GM19438 (cell line): ENCODE results near the gene CHRNA4.

ENCODE experiments used
- ATAC-seq: cut with Tn5 transposase; IDR thresholded peaks from one replicate; pipeline ENCODE4 v1.9.1; 2021; ENCODE audit warnings: low read depth; ENCODE audit not compliant: unreplicated experiment

CHRNA4 gene

DNA sequence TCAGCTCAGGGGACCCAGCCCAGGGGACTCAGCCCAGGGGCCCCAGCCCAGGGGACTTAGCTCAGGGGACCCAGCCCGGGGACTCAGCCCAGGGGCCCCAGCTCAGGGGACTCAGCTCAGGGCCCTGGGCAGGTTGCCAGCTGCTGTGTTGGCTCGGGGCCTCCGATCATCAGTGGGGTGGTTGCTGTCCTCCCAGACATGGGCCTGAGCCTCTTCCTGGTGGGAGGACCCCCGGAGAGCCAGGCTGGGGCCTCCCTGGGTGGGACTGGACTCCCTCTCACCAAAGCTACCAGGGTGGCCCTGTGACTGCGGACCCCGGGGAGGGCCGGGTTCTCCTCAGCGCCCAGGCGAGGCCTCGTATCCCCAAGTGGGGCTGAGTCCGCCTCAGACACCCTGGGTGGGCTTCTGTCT, 63.8 kb downstream of the CHRNA4 start:
- no peak for ATAC-seq

DNA sequence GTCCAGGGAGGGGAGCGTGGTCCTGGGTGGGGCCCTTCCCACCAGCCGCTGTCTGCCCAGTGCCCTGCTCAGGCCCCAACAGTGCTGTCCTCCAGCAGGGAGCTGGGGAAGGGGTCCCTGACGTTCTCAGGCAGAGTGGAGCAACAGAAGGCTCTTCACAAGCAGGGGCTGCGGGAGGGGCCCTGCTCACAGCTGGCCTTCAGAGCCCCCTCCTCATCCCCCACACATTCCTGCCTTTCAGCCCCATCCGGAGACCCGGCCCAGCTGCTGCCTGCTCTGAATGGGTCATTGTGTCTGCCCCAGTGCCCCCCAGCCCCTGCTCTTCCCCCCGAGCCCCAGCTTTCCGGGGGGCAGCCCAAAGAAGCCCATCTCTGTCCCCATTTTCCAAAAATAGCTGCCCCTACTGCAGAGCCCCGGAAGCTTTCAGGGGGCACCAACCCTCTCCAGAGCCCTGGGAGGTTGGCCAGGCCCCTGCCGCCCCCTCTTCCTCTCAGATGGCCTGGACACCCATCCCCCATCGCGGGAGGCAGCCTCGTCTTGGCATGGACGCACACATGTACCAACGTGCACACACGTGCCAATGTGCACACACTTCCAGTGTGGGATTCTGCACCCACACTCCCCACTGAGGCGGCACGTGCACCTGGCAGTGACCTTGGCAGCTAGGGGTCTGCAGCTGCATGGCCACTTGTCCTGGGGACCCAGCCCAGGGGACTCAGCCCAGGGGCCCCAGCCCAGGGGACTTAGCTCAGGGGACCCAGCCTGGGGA, 64.4 kb downstream of the CHRNA4 start:
- no peak for ATAC-seq

DNA sequence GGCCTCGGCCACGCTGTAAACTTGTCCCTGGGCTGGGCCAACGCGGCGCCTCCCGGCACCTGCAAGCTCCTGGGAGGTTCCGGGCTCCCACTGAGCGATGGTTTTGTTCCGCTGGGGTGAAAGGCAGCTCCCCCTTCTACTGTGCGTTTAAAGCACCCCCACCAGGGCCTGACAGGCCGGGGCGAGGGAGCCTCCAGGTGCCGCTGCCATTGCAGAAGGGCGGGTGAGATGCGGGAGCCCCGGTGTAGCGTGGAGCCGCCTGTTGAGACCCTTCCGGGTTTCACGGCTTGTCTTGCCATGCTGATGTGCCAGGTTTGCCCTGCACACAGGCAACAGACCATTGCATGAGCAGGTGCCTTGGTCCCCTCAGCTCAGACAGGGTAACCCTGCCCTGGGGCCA, 65.3 kb downstream of the CHRNA4 start:
- no peak for ATAC-seq

DNA sequence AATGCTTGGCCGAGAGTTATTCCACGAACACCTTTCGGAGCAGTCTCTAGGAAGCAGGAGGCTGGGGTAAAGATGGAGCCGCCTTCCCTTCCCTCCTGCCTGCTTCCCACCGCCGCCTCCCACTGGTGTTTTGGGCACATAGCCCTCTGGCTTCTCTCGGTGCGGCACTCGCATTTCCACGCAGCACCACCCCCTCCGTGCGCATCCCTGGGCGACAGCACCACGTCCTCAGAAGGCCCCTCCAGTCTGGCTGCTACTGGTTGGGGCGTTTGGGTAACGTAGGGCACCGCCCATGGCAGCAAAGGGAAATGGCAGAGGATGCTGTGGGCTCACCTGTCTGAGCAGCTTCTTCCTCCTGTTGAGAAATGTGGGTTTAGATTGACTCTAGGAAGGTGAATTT, 65.7 kb downstream of the CHRNA4 start:
- no peak for ATAC-seq

DNA sequence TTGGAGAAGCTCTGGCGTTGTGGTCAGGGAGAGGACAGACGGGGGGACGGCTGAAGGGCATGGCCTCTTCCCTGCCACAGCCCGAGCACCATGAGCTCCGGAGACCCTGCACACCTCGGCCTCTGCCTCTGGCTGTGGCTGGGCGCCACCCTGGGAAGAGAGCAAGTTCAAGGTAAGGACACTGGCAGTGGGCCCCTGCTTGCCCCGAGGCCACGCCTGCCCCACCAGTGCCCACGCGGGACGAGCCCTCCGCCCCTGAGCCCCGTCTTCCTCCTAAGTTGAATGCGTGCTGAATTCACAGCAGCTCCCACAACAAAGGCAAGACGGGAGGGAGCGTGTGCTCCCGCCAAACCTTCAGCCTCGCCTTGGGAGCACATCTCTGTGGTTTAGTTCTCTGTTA, 66.1 kb downstream of the CHRNA4 start:
- ATAC-seq = no peak

DNA sequence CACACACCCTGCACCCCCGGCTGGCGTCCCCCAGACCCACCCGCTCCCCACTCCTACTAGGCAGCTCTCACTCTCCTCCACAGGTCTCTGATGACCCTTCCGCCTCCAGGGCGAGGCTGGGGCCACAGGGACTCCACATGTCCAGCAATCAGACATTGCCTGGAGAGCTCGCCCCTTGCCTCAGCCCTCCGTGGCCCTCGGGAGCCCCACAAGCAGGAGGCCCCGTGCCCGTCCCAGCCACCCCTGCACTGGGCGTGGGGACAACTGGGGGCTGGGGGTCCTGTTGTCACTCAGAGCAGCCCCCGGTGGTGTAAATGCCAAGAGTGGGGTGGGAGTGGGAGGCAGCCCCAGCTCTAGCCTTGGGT, 66.6 kb downstream of the CHRNA4 start:
- no peak for ATAC-seq

DNA sequence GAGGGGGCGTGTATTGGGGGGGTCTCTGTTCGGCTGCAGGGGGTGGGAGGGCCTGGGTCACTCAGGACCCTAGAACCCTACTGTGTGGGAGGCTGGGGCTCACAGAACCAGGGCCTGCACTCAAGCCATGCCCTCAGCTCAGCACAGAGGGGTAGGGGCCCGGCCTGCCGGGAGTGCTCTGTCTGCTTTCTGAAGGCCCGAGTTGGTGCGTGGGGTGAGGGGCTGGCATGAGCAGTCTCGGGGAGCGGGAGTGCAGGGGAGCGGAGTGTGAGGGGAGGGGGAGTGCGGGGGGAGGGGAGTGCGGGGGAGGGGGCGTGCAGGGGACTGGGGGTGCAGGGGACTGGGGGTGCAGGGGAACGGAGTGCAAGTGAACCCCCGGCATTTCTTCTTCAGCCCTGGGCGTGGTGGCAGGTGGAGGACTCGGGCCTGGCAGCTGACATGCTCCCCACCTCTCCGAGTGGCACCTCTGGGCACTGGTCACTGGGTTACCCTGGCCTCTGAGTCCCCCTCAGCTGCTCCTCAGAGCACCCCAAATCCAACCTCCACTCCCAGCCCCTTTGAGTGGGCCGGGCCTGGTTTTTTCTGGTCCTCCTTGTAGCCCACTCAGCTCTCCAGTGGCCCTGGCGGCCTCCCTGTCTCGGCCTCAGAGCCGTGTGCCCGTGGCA, 67.1 kb downstream of the CHRNA4 start:
- no peak for ATAC-seq

DNA sequence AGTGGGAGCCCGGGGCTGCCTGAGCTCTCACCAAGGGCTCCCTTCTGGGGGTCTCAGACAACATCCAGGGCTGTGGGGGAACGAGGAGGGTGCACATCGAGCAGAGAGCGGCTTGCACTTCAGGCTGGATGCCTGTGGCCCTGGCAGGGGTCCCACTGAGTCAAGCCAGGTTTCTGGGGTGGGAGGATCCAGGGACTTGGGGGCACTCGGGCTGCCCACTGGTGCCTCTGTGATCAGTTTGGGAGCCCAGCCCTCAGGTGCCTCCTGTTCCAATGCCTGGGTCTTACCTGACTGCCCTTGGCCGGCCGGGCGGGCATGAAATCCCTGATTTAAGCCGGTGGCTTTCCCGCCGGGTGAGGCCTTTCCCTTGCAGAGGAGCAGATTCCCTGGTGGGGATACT, 67.7 kb downstream of the CHRNA4 start:
- ATAC-seq = no peak
